ENCODE data around the gene DUSP3. TPM values are rescaled to one million over a fixed set of nuclear protein-coding genes. Genes with fewer than 3 reads are reported as not detected.

DUSP3 gene
- total and polyA plus RNA-seq, 9 donors = 13.4 to 60.4 (median 33.0) TPM

- no peaks in the 10 kb centered on the region for H3K36me3 ChIP-seq
- no peak for TF ChIP-seq CTCF (IDR thresholded peaks at IDR 0.05)
- TF ChIP-seq POLR2A (IDR thresholded peaks at IDR 0.05) = no peak
- no peak for TF ChIP-seq EP300 (IDR thresholded peaks at IDR 0.05)
- intact Hi-C loops (cut with DNase I) = no loop called here
- no peak overlapping the region for H3K4me3 ChIP-seq
- DNase-seq = no peak
- H3K27me3 ChIP-seq = no peaks in the 10 kb centered on the region
- H3K4me1 ChIP-seq (ENCODE audit: insufficient read depth) = no peaks in the 10 kb centered on the region
- no peaks in the 10 kb centered on the region for H3K9me3 ChIP-seq
- H3K27ac ChIP-seq = no peak overlapping the region
- WGBS, 3 donors = 72 to 75% (median 74%) methylated on average over 4 of the region's 4 CpGs
These were observed 38.2 kb downstream of the DUSP3 start for GRCh38 chr17:43740541-43740940.

GRCh38 chr17:43737722-43738121, 41.1 kb downstream of the DUSP3 start:
- WGBS, 3 donors = 73 to 80% (median 76%) methylated on average over 2 of the region's 2 CpGs
- no peaks in the 10 kb centered on the region for H3K27me3 ChIP-seq
- DNase-seq = no peak
- H3K9me3 ChIP-seq = no peaks in the 10 kb centered on the region
- no peaks in the 10 kb centered on the region for H3K4me1 ChIP-seq (ENCODE audit: insufficient read depth)
- no peaks in the 10 kb centered on the region for H3K36me3 ChIP-seq
- intact Hi-C loops (cut with DNase I) = no loop called here
- no peak for TF ChIP-seq POLR2A (IDR thresholded peaks at IDR 0.05)
- no peak for TF ChIP-seq CTCF (IDR thresholded peaks at IDR 0.05)
- no peak for TF ChIP-seq EP300 (IDR thresholded peaks at IDR 0.05)
- no peak overlapping the region for H3K4me3 ChIP-seq
- H3K27ac ChIP-seq = no peak overlapping the region

GRCh38 chr17:43736389-43736788, 42.4 kb downstream of the DUSP3 start:
- no peak for DNase-seq
- intact Hi-C loops (cut with DNase I) = no loop called here
- Histone ChIP-seq H3K36me3 (no peaks in the 10 kb centered on the region), H3K9me3 (no peaks in the 10 kb centered on the region), H3K4me3 (no peak overlapping the region), H3K4me1 (ENCODE audit: insufficient read depth) (no peaks in the 10 kb centered on the region), H3K27me3 (no peaks in the 10 kb centered on the region), H3K27ac (no peak overlapping the region)
- no peak for TF ChIP-seq POLR2A (IDR thresholded peaks at IDR 0.05)
- TF ChIP-seq EP300 (IDR thresholded peaks at IDR 0.05) = no peak
- TF ChIP-seq CTCF (IDR thresholded peaks at IDR 0.05) = no peak
- WGBS, 3 donors = 82 to 88% (median 83%) methylated on average over 2 of the region's 2 CpGs

GRCh38 chr17:43734376-43734775, 44.4 kb downstream of the DUSP3 start:
- H3K4me1 ChIP-seq (ENCODE audit: insufficient read depth) = no peaks in the 10 kb centered on the region
- H3K27me3 ChIP-seq = no peaks in the 10 kb centered on the region
- TF ChIP-seq CTCF (IDR thresholded peaks at IDR 0.05) (no peak), EP300 (IDR thresholded peaks at IDR 0.05) (no peak), POLR2A (IDR thresholded peaks at IDR 0.05) (no peak)
- H3K4me3 ChIP-seq = no peak overlapping the region
- no peaks in the 10 kb centered on the region for H3K36me3 ChIP-seq
- H3K9me3 ChIP-seq = no peaks in the 10 kb centered on the region
- intact Hi-C loops (cut with DNase I) = no loop called here
- H3K27ac ChIP-seq = no peak overlapping the region
- no peak for DNase-seq
- WGBS, 3 donors = 66 to 73% (median 67%) methylated on average over 5 of the region's 5 CpGs

- no peak overlapping the region for H3K4me3 ChIP-seq
- intact Hi-C loops (cut with DNase I) = no loop called here
- H3K4me1 ChIP-seq (ENCODE audit: insufficient read depth) = no peaks in the 10 kb centered on the region
- no peaks in the 10 kb centered on the region for H3K27me3 ChIP-seq
- H3K9me3 ChIP-seq = no peaks in the 10 kb centered on the region
- no peaks in the 10 kb centered on the region for H3K36me3 ChIP-seq
- no peak for DNase-seq
- 67 to 81% (median 79%) methylated on average over 1 of the region's 1 CpG for WGBS, 3 donors
- H3K27ac ChIP-seq = no peak overlapping the region
- TF ChIP-seq POLR2A (IDR thresholded peaks at IDR 0.05) = no peak
- TF ChIP-seq CTCF (IDR thresholded peaks at IDR 0.05) = no peak
- no peak for TF ChIP-seq EP300 (IDR thresholded peaks at IDR 0.05)
These were observed 44.8 kb downstream of the DUSP3 start for GRCh38 chr17:43733956-43734355.

All from ovary (tissue), 9 donors.